Measurements from ENCODE around the gene CSTF3.

DNA sequence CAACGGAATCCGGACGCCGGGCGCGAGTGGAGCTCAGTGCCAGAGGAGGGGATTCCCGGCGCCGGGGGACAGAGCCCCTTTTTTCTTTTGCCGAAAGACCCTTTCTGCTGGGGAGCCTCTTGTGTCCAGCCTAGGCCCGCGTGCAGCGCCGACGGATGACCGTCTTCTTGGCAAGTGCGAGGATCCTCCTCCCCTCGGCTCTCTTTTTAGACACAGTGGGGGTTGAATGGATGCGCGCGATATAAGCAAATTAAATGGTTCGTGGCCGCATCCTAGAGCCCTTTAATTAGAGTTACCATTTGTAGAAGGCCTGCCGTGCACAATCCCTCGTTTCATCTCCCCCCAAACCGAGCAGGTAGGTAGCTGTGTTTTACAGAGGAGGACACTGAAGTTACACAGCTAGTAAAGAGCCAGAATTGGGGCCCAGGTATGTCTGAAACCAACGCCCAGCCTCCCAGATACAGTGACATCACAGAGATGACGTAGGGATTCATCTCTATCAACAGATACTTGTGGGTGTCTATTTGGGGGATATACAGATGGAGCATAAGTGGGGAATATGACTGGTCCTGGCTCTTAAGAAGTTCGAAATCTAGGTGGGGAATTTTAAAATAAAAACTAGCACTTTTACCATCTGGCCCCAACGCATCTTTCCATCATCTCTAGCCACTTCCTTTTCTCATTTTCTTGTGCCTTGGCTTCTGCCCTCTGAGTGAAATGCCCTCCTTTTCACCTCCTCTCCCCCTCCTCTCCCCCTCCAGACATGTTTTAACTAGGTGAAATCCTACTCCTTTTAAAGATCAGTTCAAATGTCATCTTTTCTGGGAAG is 121.0 kb downstream of the CSTF3 start:
- TF ChIP-seq EZH2 (IDR thresholded peaks at IDR 0.05; ENCODE audit: insufficient read depth, low read length), result no peak
- TF ChIP-seq, protein P1, sequence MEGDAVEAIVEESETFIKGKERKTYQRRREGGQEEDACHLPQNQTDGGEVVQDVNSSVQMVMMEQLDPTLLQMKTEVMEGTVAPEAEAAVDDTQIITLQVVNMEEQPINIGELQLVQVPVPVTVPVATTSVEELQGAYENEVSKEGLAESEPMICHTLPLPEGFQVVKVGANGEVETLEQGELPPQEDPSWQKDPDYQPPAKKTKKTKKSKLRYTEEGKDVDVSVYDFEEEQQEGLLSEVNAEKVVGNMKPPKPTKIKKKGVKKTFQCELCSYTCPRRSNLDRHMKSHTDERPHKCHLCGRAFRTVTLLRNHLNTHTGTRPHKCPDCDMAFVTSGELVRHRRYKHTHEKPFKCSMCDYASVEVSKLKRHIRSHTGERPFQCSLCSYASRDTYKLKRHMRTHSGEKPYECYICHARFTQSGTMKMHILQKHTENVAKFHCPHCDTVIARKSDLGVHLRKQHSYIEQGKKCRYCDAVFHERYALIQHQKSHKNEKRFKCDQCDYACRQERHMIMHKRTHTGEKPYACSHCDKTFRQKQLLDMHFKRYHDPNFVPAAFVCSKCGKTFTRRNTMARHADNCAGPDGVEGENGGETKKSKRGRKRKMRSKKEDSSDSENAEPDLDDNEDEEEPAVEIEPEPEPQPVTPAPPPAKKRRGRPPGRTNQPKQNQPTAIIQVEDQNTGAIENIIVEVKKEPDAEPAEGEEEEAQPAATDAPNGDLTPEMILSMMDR (IDR thresholded peaks at IDR 0.05; ENCODE audit: insufficient read depth, low read depth, low read length), result no peak
